PC-9 (cell line): Measurements from ENCODE around the gene LMOD1.

Experiments used
- CTCF ChIP-seq: fragments of 200-600 bp; sonication (generic); conservative IDR thresholded peaks from 2 replicates; pipeline ENCODE4 v1.6.1; 2017; ENCODE audit warnings: mixed run types, antibody characterized with exemption, mild to moderate bottlenecking, moderate library complexity
- EZH2 ChIP-seq: fragments of 200-600 bp; sonication (generic); IDR thresholded peaks from 2 replicates; pipeline ENCODE4 v1.8.0; 2017; ENCODE audit warnings: antibody characterized with exemption, low read depth

- TF ChIP-seq EZH2 (no peak), CTCF (no peak)
Measured at GRCh38 chr1:201955729-201956143, 9.4 kb upstream of the LMOD1 start.
